ENCODE results near the gene OR2Y1.
"Not testable (repeated sequence)": the region's sequence is repeated elsewhere in the genome, so short reads cannot be mapped to it uniquely, and the experiment has no call there.

OR2Y1 gene

GRCh38 chr5:180739958-180740357 is at the start of gene OR2Y1:
OR2Y1 (minus strand) TSS chr5:180740058; CDS start chr5:180740058, 0 bp downstream.
- TF ChIP-seq CTCF (IDR thresholded peaks at IDR 0.05; ENCODE audit: low read depth, low read length) = no peak
- no peak within 1 kb of the TSS for H3K4me3 ChIP-seq (ENCODE audit: low read depth, low read length)
- no peak for DNase-seq (ENCODE audit: low read depth, low spot score)
- in situ Hi-C loops (cut with HindIII; ENCODE audit: low sequenced_read_pairs) = no loop called here

GRCh38 chr5:180788651-180789410 is 49.0 kb upstream of the OR2Y1 start:
- in situ Hi-C loops (cut with HindIII; ENCODE audit: low sequenced_read_pairs); DNase-seq (ENCODE audit: low read depth, low spot score); H3K4me3 ChIP-seq (ENCODE audit: low read depth, low read length): not testable (repeated sequence)

- no peak overlapping the region for H3K4me3 ChIP-seq (ENCODE audit: low read depth, low read length)
- in situ Hi-C loops (cut with HindIII; ENCODE audit: low sequenced_read_pairs) = no loop called here
- TF ChIP-seq CTCF (IDR thresholded peaks at IDR 0.05; ENCODE audit: low read depth, low read length) = no peak
- DNase-seq (ENCODE audit: low read depth, low spot score) = peak; percentile 72
Measured at GRCh38 chr5:180787711-180788431, 48.0 kb upstream of the OR2Y1 start.

- in situ Hi-C loops (cut with HindIII; ENCODE audit: low sequenced_read_pairs) = no loop called here
- TF ChIP-seq CTCF (IDR thresholded peaks at IDR 0.05; ENCODE audit: low read depth, low read length) = no peak
- DNase-seq (ENCODE audit: low read depth, low spot score) = peak; percentile 32
- H3K4me3 ChIP-seq (ENCODE audit: low read depth, low read length) = no peak overlapping the region
Measured at GRCh38 chr5:180786531-180787398, 46.9 kb upstream of the OR2Y1 start.

- TF ChIP-seq CTCF (IDR thresholded peaks at IDR 0.05; ENCODE audit: low read depth, low read length) = no peak
- DNase-seq (ENCODE audit: low read depth, low spot score) = peak; percentile 72
- no peak overlapping the region for H3K4me3 ChIP-seq (ENCODE audit: low read depth, low read length)
- in situ Hi-C loops (cut with HindIII; ENCODE audit: low sequenced_read_pairs) = no loop called here
Measured at GRCh38 chr5:180785794-180786221, 46.0 kb upstream of the OR2Y1 start.

GRCh38 chr5:180785121-180785781 is 45.4 kb upstream of the OR2Y1 start:
- peak; percentile 83 for DNase-seq (ENCODE audit: low read depth, low spot score)
- in situ Hi-C loops (cut with HindIII; ENCODE audit: low sequenced_read_pairs) = no loop called here
- TF ChIP-seq CTCF (IDR thresholded peaks at IDR 0.05; ENCODE audit: low read depth, low read length) = no peak
- no peak overlapping the region for H3K4me3 ChIP-seq (ENCODE audit: low read depth, low read length)

Data from astrocyte of the spinal cord (primary cell).